BLaER1 treated with 17β-estradiol and CSF1 and Interleukin-3, amounts not matched to agents 10 nM and 100 nM (cell line): Measurements from ENCODE around the gene RELA.

Source experiments
- H3K27ac ChIP-seq, 11 experiments: shearing (Covaris generic); formaldehyde crosslinking; 2 replicates each; pipeline ENCODE4 v1.8.1; 2022
- H3K27me3 ChIP-seq, 11 experiments: shearing (Covaris generic); formaldehyde crosslinking; 2 replicates each; pipeline ENCODE4 v1.8.1; 2022
- H3K36me3 ChIP-seq, 11 experiments: shearing (Covaris generic); formaldehyde crosslinking; 2 replicates each; pipeline ENCODE4 v1.8.1; 2022
- H3K4me1 ChIP-seq, 10 experiments: shearing (Covaris generic); formaldehyde crosslinking; 2 replicates each; pipeline ENCODE4 v1.8.1; 2022
- H3K4me2 ChIP-seq, 11 experiments: shearing (Covaris generic); formaldehyde crosslinking; 2 replicates each; pipeline ENCODE4 v1.8.1; 2022
- H3K4me3 ChIP-seq, 10 experiments: shearing (Covaris generic); formaldehyde crosslinking; 2 replicates each; pipeline ENCODE4 v1.8.1; 2022
- H3K9ac ChIP-seq, 11 experiments: shearing (Covaris generic); formaldehyde crosslinking; 2 replicates each; pipeline ENCODE4 v1.8.1; 2022
- H3K9me3 ChIP-seq, 11 experiments: shearing (Covaris generic); formaldehyde crosslinking; replicated peaks in 1 of 11; 2 replicates each; pipeline ENCODE4 v1.8.1; 2022
- H4K20me1 ChIP-seq, 11 experiments: shearing (Covaris generic); formaldehyde crosslinking; 2 replicates each; pipeline ENCODE4 v1.8.1; 2022
- Cebpa-rat ChIP-seq, 11 experiments: shearing (Covaris generic); IDR thresholded peaks; 2 replicates each; pipeline ENCODE4 v1.8.1; 2022

The RELA gene

GRCh38 chr11:65615950-65616574 is 46.7 kb downstream of the RELA start:
- peaks cover 24 to 80% (median 72%) of the 10 kb centered on the region in 11 experiments; a peak in 21 of 22 replicates for H4K20me1 ChIP-seq
- H3K4me3 ChIP-seq = peak overlapping the region; percentile 78 to 98 (median 91)
- no peak for TF ChIP-seq Cebpa-rat (IDR thresholded peaks at IDR 0.05)
- H3K27ac ChIP-seq = peak overlapping the region; percentile 64 to 90 (median 83); a peak in 21 of 22 replicates
- H3K27me3 ChIP-seq = no peaks in the 10 kb centered on the region
- peak overlapping the region; percentile 76 to 93 (median 89) for H3K9ac ChIP-seq
- H3K9me3 ChIP-seq = no peaks in the 10 kb centered on the region
- H3K4me1 ChIP-seq = peaks cover 44 to 58% (median 52%) of the 10 kb centered on the region in 10 experiments
- H3K4me2 ChIP-seq = peak overlapping the region; percentile 91 to 100 (median 98)
- peaks cover 40 to 61% (median 55%) of the 10 kb centered on the region in 11 experiments for H3K36me3 ChIP-seq

DNA sequence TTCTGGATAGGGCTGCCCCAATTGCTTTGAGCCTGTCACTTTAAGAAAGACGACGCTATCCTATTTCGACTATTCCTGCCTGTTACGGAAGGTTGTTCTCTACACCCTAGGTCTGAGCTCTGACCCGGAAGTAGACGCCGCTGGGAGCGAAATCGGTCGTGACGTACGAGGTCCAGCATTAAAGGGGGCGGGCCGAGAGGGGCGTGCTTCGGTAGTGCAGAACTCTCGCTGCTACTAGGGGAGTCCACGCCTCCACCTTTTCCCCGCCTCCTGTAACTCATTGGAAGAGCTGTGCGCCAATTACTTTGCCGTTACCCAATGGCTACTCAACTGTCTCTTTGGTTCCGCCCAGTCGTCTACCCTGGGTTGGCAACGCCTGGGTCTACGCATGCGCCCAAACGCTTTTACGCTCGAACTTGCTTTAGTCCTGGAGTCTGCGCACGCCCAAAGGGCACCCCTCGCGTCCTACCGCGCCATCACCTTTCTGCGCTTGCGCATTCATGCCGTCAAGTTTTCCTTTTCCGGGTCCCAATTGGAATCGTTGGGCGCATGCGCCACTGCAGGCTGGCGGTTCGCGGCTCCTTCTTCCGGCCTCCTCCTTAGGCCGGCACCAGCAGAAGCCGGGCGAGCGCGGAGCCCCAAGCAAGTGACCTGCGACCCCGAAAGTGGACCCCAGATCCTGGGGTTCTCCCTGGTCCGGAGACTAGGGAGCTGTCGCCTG is 47.3 kb downstream of the RELA start, which contains the start of gene PCNX3:
TSS of gene PCNX3 (plus strand) at position 548 of the 721 bp plus-strand sequence. CDS start 536 bp downstream, outside the sequence.
- peaks cover 29 to 80% (median 75%) of the 10 kb centered on the region in 11 experiments; a peak in 21 of 22 replicates for H4K20me1 ChIP-seq
- peak within 1 kb of the TSS; percentile 89 to 95 (median 92) for H3K9ac ChIP-seq
- H3K27me3 ChIP-seq = no peaks in the 10 kb centered on the region
- H3K4me1 ChIP-seq = peaks cover 51 to 65% (median 59%) of the 10 kb centered on the region in 10 experiments
- H3K36me3 ChIP-seq = peaks cover 35 to 61% (median 55%) of the 10 kb centered on the region in 11 experiments
- H3K4me2 ChIP-seq = peak within 1 kb of the TSS; percentile 97 to 100 (median 100)
- TF ChIP-seq Cebpa-rat (IDR thresholded peaks at IDR 0.05) = no peak
- H3K4me3 ChIP-seq = peak within 1 kb of the TSS; percentile 88 to 98 (median 95)
- no peaks in the 10 kb centered on the region for H3K9me3 ChIP-seq
- peak within 1 kb of the TSS; percentile 64 to 93 (median 89) for H3K27ac ChIP-seq

GRCh38 chr11:65613091-65613928 is 49.4 kb downstream of the RELA start:
- Histone ChIP-seq H3K27ac (peak overlapping the region; percentile 77 to 93 (median 88)), H3K36me3 (peaks cover 32 to 61% (median 54%) of the 10 kb centered on the region in 11 experiments), H3K27me3 (no peaks in the 10 kb centered on the region), H3K9me3 (no peaks in the 10 kb centered on the region), H4K20me1 (peaks cover 49 to 80% (median 75%) of the 10 kb centered on the region in 11 experiments; a peak in 21 of 22 replicates), H3K4me2 (peak overlapping the region; percentile 97 to 100 (median 100)), H3K4me1 (peaks cover 58 to 67% (median 65%) of the 10 kb centered on the region in 10 experiments), H3K9ac (peak overlapping the region; percentile 89 to 95 (median 92)), H3K4me3 (peak overlapping the region; percentile 81 to 98 (median 95))
- TF ChIP-seq Cebpa-rat (IDR thresholded peaks at IDR 0.05) = no peak

GRCh38 chr11:65612691-65613090 is 50.0 kb downstream of the RELA start:
- H4K20me1 ChIP-seq = peaks cover 55 to 80% (median 75%) of the 10 kb centered on the region in 11 experiments; a peak in 21 of 22 replicates
- peak overlapping the region; percentile 89 to 95 (median 92) for H3K9ac ChIP-seq

GRCh38 chr11:65611758-65612603 is 50.7 kb downstream of the RELA start:
- Histone ChIP-seq H3K4me2 (peak overlapping the region; percentile 97 to 100 (median 100)), H3K36me3 (peaks cover 32 to 61% (median 54%) of the 10 kb centered on the region in 11 experiments), H3K4me3 (peak overlapping the region; percentile 81 to 98 (median 95)), H4K20me1 (peaks cover 56 to 80% (median 75%) of the 10 kb centered on the region in 11 experiments; a peak in 21 of 22 replicates), H3K27me3 (no peaks in the 10 kb centered on the region), H3K9ac (peak overlapping the region; percentile 89 to 95 (median 92)), H3K9me3 (no peaks in the 10 kb centered on the region), H3K4me1 (peaks cover 46 to 64% (median 52%) of the 10 kb centered on the region in 10 experiments), H3K27ac (peak overlapping the region; percentile 77 to 93 (median 88); a peak in 21 of 22 replicates)
- TF ChIP-seq Cebpa-rat (IDR thresholded peaks at IDR 0.05) = no peak

More at GRCh38 chr11:65612691-65613090, 50.0 kb downstream of the RELA start:
- no peaks in the 10 kb centered on the region for H3K9me3 ChIP-seq
- peak overlapping the region; percentile 77 to 93 (median 88); a peak in 17 of 22 replicates for H3K27ac ChIP-seq
- H3K4me2 ChIP-seq = peak overlapping the region; percentile 97 to 100 (median 100)
- H3K4me1 ChIP-seq = peaks cover 53 to 65% (median 59%) of the 10 kb centered on the region in 10 experiments
- H3K36me3 ChIP-seq = peaks cover 32 to 61% (median 54%) of the 10 kb centered on the region in 11 experiments
- H3K4me3 ChIP-seq = peak overlapping the region; percentile 81 to 98 (median 95)
- no peak for TF ChIP-seq Cebpa-rat (IDR thresholded peaks at IDR 0.05)
- no peaks in the 10 kb centered on the region for H3K27me3 ChIP-seq

GRCh38 chr11:65611028-65611757 is 51.5 kb downstream of the RELA start:
- peaks cover 38 to 63% (median 45%) of the 10 kb centered on the region in 10 experiments for H3K4me1 ChIP-seq
- H3K27ac ChIP-seq = peak overlapping the region; percentile 63 to 93 (median 88)
- no peaks in the 10 kb centered on the region for H3K9me3 ChIP-seq
- H4K20me1 ChIP-seq = peaks cover 54 to 80% (median 75%) of the 10 kb centered on the region in 11 experiments
- peak overlapping the region; percentile 97 to 100 (median 100) for H3K4me2 ChIP-seq
- peak overlapping the region; percentile 89 to 95 (median 92) for H3K9ac ChIP-seq
- H3K36me3 ChIP-seq = peaks cover 39 to 67% (median 59%) of the 10 kb centered on the region in 11 experiments
- no peak for TF ChIP-seq Cebpa-rat (IDR thresholded peaks at IDR 0.05)
- peak overlapping the region; percentile 81 to 98 (median 95) for H3K4me3 ChIP-seq
- no peaks in the 10 kb centered on the region for H3K27me3 ChIP-seq

- no peaks in the 10 kb centered on the region for H3K27me3 ChIP-seq
- H4K20me1 ChIP-seq = peaks cover 53 to 85% (median 79%) of the 10 kb centered on the region in 11 experiments
- no peaks in the 10 kb centered on the region for H3K9me3 ChIP-seq
- H3K4me2 ChIP-seq = peak overlapping the region; percentile 97 to 100 (median 100)
- peak overlapping the region; percentile 89 to 95 (median 92) for H3K9ac ChIP-seq
- TF ChIP-seq Cebpa-rat (IDR thresholded peaks at IDR 0.05) = no peak
- peak overlapping the region in 9 of 10 experiments; percentile 81 to 98 (median 96); a peak in 13 of 20 replicates for H3K4me3 ChIP-seq
- peak overlapping the region; percentile 63 to 93 (median 88); a peak in 20 of 22 replicates for H3K27ac ChIP-seq
- H3K4me1 ChIP-seq = peaks cover 38 to 63% (median 45%) of the 10 kb centered on the region in 10 experiments
- peaks cover 47 to 75% (median 67%) of the 10 kb centered on the region in 11 experiments for H3K36me3 ChIP-seq
These were observed 52.3 kb downstream of the RELA start for GRCh38 chr11:65610404-65610803.
